Peyer's patch (tissue), 4 donors: ENCODE results near the gene COBL.

Experiments
- CTCF ChIP-seq, 6 experiments: fragments of 450-650 bp in 4 of 6; fragments of 200-600 bp in 2 of 6; sonication (generic) in 1 of 6; IDR thresholded peaks; one replicate each; pipeline ENCODE4 v1.5.1; 2017 to 2019; ENCODE audit warnings: antibody characterized with exemption in 6 of 6, mild to moderate bottlenecking in 3 of 6, moderate library complexity in 1 of 6
- POLR2A ChIP-seq, 2 donors: fragments of 450-650 bp; IDR thresholded peaks; one replicate each; pipeline ENCODE4 v1.5.1; 2017; ENCODE audit warnings: antibody characterized with exemption in 2 of 2, mild to moderate bottlenecking in 2 of 2, moderate library complexity in 2 of 2

- TF ChIP-seq CTCF (IDR thresholded peaks at IDR 0.05) (no peak), POLR2A (IDR thresholded peaks at IDR 0.05) (no peak)
Observed at GRCh38 chr7:51236470-51237132, 80.0 kb downstream of the COBL start.
